Measurements from ENCODE around the gene LCN6. TPM values are rescaled to one million over a fixed set of nuclear protein-coding genes. Genes with fewer than 3 reads are reported as not detected.

Gene LCN6
- total and polyA plus RNA-seq, 9 of the 15 experiments (the other 6 are each of a cell fraction or from before 2014, with no cell fraction given): 0.10 to 0.45 (median 0.37) TPM; not detected in 5

GRCh38 chr9:136787690-136788400 lies 39.5 kb upstream of the LCN6 start (continued):
- TF ChIP-seq ESRRB (CRISPR knock-in tag; IDR thresholded peaks at IDR 0.05; ENCODE audit: borderline replicate concordance) (no peak), NFE2L1 (tag; IDR thresholded peaks at IDR 0.05; ENCODE audit: borderline replicate concordance, low read depth) (no peak), ZNF780A (CRISPR knock-in tag; IDR thresholded peaks at IDR 0.05) (no peak), MEIS2 (IDR thresholded peaks at IDR 0.05; ENCODE audit: partially characterized antibody) (no peak), ZEB2 (IDR thresholded peaks at IDR 0.05) (peak; percentile 44; the same call in 1 of the 2 replicates), ZNF740 (CRISPR knock-in tag; IDR thresholded peaks at IDR 0.05) (no peak), ZNF740 (tag; IDR thresholded peaks at IDR 0.05) (no peak), SMARCE1 (IDR thresholded peaks at IDR 0.05) (peak; percentile 24; the same call in 1 of the 2 replicates), ZNF354B (CRISPR knock-in tag; IDR thresholded peaks at IDR 0.05) (no peak), NR2F6 (CRISPR knock-in tag; IDR thresholded peaks at IDR 0.05) (no peak), DLX4 (CRISPR knock-in tag; IDR thresholded peaks at IDR 0.05) (no peak), MCM2 (IDR thresholded peaks at IDR 0.05; ENCODE audit: low read depth) (no peak), ZNF592 (IDR thresholded peaks at IDR 0.05) (no peak; the same call in 1 of the 2 replicates), ZNF609 (CRISPR knock-in tag; IDR thresholded peaks at IDR 0.05; ENCODE audit: borderline replicate concordance) (no peak), ZBTB1 (CRISPR knock-in tag; IDR thresholded peaks at IDR 0.05; ENCODE audit: borderline replicate concordance, low read depth) (no peak), ZNF507 (tag; conservative IDR thresholded peaks at IDR 0.05) (no peak), MYNN (IDR thresholded peaks at IDR 0.05) (no peak), MYNN (CRISPR knock-in tag; IDR thresholded peaks at IDR 0.05) (no peak), MECOM (CRISPR knock-in tag; IDR thresholded peaks at IDR 0.05) (no peak)

Measured in K562 (cell line).